Measurements from ENCODE around the gene ATXN10.

DNA sequence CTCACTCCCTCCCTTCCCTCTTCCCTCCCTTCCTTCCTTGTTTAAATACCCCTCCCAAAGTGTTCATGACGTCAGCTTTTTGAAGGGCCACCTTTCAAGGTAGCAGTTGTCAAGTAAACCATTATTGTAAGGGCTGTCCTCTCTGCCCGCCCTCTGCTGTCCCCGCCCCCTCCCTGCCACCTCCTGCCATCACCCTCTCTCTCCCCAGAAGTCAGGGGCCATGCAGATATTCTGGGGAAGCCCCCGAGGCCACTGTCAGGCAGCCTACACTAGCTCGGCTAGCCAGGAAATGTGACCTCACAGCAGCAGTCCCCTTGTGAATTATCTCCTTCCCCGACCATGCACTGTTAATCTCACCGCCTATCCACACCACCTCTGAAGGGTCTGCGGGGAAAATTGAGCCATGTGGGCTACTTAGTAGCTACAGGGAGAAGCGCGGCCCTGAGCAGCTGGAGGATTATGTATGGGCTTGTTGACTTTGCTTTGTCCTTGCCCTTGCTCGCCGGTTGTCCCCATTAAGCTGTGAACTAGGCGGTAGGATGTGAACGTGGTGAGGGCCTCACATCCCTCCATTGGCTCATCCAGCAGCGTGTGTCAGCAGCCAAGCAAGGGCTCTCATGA is 42.1 kb upstream of the ATXN10 start:
- TF ChIP-seq, protein P1, sequence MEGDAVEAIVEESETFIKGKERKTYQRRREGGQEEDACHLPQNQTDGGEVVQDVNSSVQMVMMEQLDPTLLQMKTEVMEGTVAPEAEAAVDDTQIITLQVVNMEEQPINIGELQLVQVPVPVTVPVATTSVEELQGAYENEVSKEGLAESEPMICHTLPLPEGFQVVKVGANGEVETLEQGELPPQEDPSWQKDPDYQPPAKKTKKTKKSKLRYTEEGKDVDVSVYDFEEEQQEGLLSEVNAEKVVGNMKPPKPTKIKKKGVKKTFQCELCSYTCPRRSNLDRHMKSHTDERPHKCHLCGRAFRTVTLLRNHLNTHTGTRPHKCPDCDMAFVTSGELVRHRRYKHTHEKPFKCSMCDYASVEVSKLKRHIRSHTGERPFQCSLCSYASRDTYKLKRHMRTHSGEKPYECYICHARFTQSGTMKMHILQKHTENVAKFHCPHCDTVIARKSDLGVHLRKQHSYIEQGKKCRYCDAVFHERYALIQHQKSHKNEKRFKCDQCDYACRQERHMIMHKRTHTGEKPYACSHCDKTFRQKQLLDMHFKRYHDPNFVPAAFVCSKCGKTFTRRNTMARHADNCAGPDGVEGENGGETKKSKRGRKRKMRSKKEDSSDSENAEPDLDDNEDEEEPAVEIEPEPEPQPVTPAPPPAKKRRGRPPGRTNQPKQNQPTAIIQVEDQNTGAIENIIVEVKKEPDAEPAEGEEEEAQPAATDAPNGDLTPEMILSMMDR (IDR thresholded peaks at IDR 0.05): no peak
- no peak for TF ChIP-seq POLR2A (IDR thresholded peaks at IDR 0.05)

All from esophagus squamous epithelium (tissue), 4 donors.